ENCODE results near the gene CYP27C1. TPM values are rescaled to one million over a fixed set of nuclear protein-coding genes. Genes with fewer than 3 reads are reported as not detected.
"Not testable (repeated sequence)": the region's sequence is repeated elsewhere in the genome, so short reads cannot be mapped to it uniquely, and the experiment has no call there.

The CYP27C1 gene
- total RNA-seq (2014; rRNA removed; shearing (Covaris generic)) = 0.08 and 0.75 TPM in 2 replicates

DNA sequence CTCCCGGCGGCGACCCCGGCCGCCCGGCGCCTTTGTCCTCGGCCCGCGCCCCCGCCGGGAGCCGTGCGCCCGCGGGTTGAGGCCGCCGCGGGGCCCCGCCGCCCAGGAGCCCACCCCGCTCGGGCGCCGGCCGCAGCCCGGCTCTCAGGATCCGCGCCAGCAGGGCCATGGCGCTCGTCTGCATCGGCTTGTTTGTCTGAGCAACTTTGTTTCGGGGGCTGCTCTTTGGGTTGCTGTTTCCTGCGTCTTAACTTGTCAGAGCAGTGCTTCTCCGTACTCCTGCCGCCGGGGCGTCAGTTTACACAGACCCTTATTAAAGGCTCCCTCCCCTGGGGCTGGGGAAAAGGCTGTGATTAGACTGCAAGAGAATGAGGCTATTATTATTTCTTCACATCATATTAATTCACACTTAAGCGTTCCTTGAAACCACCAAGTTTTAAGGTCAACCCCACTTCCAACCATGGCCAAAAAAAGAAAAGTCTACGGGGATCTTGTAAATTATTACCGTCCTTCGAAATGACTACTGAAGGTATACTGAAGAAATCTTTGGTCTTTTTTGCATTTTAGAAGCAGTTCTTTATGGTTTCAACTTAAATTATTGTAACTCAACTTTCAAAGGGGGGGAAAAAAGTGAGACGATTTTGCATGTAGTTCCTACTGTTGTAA lies at the start of gene CYP27C1:
TSS of gene CYP27C1 (minus strand) at position 198 of the 666 bp plus-strand sequence. CDS start at position 169, 29 bp downstream.
- no peak for DNase-seq (ENCODE audit: low spot score)

- no peak for DNase-seq (ENCODE audit: low spot score)
These were observed 41.8 kb upstream of the CYP27C1 start for GRCh38 chr2:127261804-127262406.

DNA sequence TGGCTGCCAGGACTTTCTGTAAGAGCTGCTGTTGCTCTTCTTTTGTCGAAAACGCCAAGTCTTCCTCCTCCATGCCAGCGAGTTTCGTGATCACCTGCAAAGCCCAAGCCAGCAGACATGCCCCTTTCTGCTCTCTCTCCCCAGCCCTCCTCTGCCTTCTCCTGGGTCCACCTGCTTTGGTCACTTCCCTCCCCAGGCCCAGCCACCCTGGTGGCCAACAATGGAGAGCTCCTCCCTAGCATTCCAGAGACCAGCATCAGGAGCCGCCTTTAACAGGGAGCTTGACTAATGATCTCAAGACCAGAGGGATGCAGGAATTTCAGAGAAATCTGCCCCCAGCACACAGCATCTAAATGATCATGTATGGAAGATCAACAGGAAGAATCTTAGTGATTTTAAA lies 39.3 kb upstream of the CYP27C1 start:
- no peak for DNase-seq (ENCODE audit: low spot score)

- DNase-seq (ENCODE audit: low spot score) = no peak
These were observed 36.8 kb upstream of the CYP27C1 start for GRCh38 chr2:127256866-127257265.

GRCh38 chr2:127256381-127256780 lies 36.3 kb upstream of the CYP27C1 start:
- DNase-seq (ENCODE audit: low spot score) = no peak

- DNase-seq (ENCODE audit: low spot score) = no peak
These were observed 35.6 kb upstream of the CYP27C1 start for GRCh38 chr2:127255721-127256120.

DNA sequence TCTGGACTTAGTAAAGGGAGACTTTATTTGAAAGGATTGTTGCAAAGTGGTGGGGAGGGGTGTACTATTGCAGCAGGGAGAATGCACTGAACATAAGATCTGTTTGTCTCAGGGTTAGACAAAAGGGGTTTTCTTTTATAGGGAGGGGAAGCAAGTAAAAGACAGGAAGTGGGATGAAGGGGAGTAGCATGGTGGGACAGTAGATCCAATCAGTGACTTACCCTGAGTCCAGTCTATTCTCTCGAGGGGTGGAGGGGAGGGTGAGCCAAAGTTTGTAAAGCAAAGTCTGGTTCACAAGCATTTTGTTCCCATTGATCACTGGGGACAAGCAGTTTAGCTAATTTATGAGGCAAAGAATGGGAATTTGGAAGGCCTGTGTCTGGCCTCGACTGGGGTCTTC lies 35.0 kb upstream of the CYP27C1 start:
- DNase-seq (ENCODE audit: low spot score) = no peak

DNA sequence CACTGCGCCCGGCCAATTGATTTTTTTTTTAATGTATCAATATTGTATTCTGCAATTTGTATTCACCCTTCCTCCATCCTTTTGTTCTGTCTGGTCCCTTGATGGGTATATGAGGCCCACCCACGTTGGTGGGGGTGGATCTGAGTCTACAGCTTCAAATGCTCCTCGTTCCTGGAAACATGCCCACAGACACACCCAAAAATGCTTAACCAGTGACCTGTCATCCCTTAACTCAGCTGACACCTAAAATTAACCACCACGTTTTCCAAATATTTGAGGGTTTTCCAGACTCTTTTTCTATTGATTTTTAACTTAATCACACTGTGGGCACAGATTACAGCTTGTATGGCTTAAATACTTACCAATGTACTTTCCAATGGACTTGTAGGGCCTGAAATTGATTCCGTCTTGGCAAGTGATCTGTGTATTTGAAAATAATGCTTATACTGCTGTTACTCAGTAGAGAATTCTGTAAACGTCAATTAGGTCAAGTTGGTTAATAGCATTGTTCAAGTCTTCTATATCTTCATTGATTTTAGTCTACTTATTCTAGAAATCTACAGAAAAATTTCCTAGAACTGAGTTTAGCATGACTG lies 34.4 kb upstream of the CYP27C1 start:
- DNase-seq (ENCODE audit: low spot score) = peak; percentile 11

DNA sequence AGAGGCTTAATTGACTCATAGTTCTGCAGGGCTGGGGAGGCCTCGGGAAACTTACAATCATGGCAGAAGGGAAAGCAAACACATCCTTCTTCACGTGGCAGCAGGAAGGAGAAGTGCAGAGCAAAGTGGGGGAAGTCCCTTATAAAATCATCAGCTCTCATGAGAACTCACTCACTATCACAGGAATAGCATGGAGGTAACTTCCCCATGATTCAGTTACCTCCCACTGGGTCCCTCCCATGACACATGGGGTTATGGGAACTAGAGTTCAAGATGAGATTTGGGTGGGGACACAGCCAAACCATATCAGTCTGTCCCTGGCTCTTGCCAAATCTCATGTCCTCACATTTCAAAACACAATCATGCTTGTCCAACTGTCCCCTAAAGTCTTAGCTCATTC lies 21.1 kb upstream of the CYP27C1 start:
- DNase-seq (ENCODE audit: low spot score) = not testable (repeated sequence)

GRCh38 chr2:127239395-127239794 lies 19.3 kb upstream of the CYP27C1 start:
- DNase-seq (ENCODE audit: low spot score) = no peak

DNA sequence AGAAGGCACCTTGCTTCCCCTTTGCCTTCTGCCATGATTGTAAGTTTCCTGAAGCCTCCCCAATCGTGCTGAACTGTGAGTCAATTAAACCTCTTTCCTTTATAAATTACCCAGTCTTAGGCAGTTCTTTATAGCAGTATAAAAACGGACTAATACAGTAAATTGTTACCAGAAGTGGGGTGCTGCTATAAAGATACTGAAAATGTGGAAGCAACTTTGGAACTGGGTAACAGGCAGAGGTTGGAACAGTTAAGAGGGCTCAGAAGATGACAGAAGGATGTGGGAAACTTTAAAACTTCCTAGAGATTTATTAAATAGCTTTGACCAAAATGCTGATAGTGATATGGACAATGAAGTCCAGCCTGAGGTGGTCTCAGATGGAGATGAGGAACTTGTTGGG lies 17.7 kb upstream of the CYP27C1 start:
- DNase-seq (ENCODE audit: low spot score) = not testable (repeated sequence)

- DNase-seq (ENCODE audit: low spot score) = no peak
These were observed 15.1 kb upstream of the CYP27C1 start for GRCh38 chr2:127235082-127235702.

GRCh38 chr2:127233710-127234109 lies 13.6 kb upstream of the CYP27C1 start:
- DNase-seq (ENCODE audit: low spot score) = no peak

DNA sequence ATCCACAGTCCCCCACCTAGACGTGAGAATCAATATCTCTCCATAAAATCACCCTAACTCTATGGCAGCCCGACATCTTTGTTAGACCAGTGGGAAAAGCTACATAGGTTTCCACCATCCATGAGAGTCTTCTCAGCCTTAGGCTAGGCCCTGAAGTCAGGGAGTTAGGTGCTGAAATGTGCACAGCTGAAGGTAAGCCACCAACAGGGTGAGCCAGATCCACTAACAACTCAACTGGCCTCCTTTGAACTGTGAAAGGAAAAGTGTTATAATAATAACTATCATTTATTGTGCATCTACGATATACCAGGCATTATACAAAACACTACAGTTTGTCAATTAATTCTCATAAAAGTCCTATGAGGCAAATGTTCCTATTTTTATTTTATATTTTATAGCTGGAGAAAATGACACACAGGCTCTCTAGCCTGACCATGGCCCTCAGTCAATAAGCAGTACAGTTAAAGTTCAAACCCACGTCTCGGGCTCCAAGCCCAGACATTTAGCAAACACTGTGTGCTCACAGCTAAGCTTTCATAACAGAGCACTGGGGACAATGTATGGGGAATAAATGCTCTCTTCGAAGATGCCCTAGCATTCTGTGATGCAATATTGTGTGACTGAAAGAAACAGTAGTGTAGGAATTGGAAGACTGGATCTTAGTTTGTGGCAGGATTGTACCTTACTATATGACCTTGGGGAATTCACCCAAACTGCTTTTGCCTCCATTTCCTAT lies 11.2 kb upstream of the CYP27C1 start:
- DNase-seq (ENCODE audit: low spot score) = no peak

GRCh38 chr2:127229555-127229954 lies 9.5 kb upstream of the CYP27C1 start:
- no peak for DNase-seq (ENCODE audit: low spot score)

DNA sequence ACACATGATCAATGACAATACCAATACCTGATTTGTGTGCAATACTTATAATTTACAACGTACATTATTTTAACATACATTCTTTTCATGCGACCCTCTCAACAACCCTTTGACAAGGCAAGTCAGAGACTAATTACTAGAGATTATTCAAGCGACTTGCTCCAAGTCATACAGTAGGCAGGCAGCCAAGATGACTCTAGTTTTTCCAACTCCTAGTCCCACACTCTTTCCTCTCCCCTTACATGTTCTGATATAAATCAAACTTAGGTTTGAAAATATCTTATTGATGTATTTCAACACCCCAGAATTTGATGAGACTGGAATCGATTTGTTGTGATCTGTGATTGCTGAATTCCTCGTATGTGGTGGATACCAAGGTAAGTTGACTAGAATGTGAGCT lies 8.0 kb upstream of the CYP27C1 start:
- no peak for DNase-seq (ENCODE audit: low spot score)

DNA sequence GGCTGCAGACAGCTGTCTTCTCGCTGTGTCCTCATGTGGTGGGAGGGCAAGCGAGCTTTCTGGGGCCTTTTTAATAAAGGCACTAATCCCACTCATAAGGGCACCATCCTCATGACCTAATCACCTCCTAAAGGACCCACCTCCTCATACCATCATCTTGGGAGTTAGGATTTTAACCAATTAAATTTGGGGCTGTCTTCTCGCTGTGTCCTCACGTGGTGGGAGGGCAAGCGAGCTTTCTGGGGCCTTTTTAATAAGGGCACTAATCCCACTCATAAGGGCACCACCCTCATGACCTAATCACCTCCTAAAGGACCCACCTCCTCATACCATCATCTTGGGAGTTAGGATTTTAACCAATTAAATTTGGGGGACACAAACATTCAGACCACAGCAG lies 7.2 kb upstream of the CYP27C1 start:
- DNase-seq (ENCODE audit: low spot score) = not testable (repeated sequence)

DNA sequence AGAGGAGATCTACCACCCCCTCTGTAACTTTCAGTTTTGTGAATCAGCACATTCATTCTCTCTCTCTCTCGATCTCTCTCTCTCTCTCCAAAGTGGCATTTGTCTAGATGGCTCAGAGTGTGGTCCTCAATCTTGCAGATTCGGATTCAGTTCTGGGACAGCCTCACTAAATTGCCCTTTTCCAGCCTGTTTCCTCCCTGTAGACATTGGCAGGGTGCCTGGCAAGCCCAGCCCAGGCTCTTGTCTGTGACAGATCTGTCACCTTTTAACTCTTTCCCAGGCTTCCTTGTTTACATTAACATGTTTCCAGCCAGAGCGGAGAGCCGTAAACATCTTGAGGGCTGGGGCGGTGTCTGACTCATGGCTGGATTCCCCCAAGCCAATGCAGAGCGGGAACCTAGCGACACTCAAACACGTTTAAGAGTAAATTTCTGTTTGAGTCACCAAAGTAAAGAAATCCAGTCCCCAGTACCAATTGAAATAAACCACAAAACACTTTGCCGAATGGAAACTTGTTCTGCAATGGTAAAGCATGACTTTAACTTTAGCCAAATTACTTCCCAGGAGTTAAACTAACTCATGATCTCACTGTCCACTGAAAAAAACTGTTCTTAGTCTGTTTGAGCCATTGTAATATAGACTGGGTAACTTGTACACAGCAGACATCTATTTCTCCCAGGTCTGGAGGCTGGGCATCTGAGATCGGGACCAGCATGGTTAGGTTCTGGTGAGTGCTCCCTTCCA lies 6.6 kb upstream of the CYP27C1 start:
- peak; percentile 99 for DNase-seq (ENCODE audit: low spot score)

DNA sequence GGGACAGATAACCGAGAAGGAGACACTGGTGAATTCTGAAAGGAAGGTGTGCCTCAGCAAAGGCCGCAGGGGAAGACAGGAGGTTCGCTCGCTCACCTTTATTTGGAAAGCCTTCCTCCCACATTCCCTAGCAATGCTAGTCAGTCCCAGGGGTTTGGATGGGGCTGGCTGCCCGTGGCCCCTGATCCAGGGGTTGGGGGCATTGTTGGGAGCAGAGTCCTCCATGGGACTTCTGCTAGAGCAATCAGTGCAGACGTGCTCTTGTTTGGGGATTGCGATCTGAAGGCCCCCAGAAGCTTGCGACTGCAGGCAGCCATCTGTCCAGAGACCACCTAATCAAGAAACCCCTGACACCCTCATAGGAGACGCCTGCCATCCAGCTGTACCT lies 6.0 kb upstream of the CYP27C1 start:
- no peak for DNase-seq (ENCODE audit: low spot score)

GRCh38 chr2:127225186-127225960 lies 5.3 kb upstream of the CYP27C1 start:
- DNase-seq (ENCODE audit: low spot score) = peak; percentile 62

- not testable (repeated sequence) for DNase-seq (ENCODE audit: low spot score)
These were observed 4.0 kb upstream of the CYP27C1 start for GRCh38 chr2:127224135-127224534.

Measured in H4 (cell line).